Progenitor cell of endocrine pancreas (in vitro differentiated cells): ENCODE results near the gene PTTG1IP2. TPM values are rescaled to one million over a fixed set of nuclear protein-coding genes. Genes with fewer than 3 reads are reported as not detected.

Experiments
- DNase-seq: peaks from one replicate; pipeline ENCODE4 v3.0.0; 2021; ENCODE audit warnings: low spot score; ENCODE audit not compliant: unreplicated experiment
- H3K27ac Mint-ChIP-seq: 2 replicates; pipeline ENCODE4 v1.8.0; 2021; ENCODE audit warnings: mild to moderate bottlenecking, moderate library complexity, mixed read lengths
- H3K27me3 Mint-ChIP-seq: 2 replicates; pipeline ENCODE4 v1.8.0; 2021; ENCODE audit warnings: mixed read lengths
- H3K36me3 Mint-ChIP-seq: 2 replicates; pipeline ENCODE4 v1.8.0; 2022; ENCODE audit warnings: mixed read lengths; ENCODE audit not compliant: insufficient read depth
- H3K4me1 Mint-ChIP-seq: 2 replicates; pipeline ENCODE4 v1.8.0; 2021; ENCODE audit warnings: low read depth, mixed read lengths
- H3K4me3 Mint-ChIP-seq: 2 replicates; pipeline ENCODE4 v1.8.0; 2021; ENCODE audit warnings: low read depth, mild to moderate bottlenecking, moderate library complexity, mixed read lengths
- H3K9me3 Mint-ChIP-seq: 2 replicates; pipeline ENCODE4 v1.8.0; 2021; ENCODE audit warnings: low read depth, mixed read lengths
- CTCF ChIP-seq: fragments of 200-600 bp; sonication (generic); IDR thresholded peaks from one replicate; pipeline ENCODE4 v1.5.0; 2021; ENCODE audit warnings: antibody characterized with exemption, mild to moderate bottlenecking; ENCODE audit not compliant: unreplicated experiment
- total RNA-seq: library from RNA; stranded (reverse); gene quantifications from 2 replicates; pipeline ENCODE4 v1.2.1, GENCODE V29; 2021

Gene PTTG1IP2
- total RNA-seq, 1 donor from 2014 or later: not detected

- H3K4me1 Mint-ChIP-seq: no peaks in the 10 kb centered on the region
- H3K4me3 Mint-ChIP-seq: no peak overlapping the region
- TF ChIP-seq CTCF: no peak
- no peak overlapping the region for H3K27ac Mint-ChIP-seq
- peaks cover 18% of the 10 kb centered on the region for H3K9me3 Mint-ChIP-seq
- no peaks in the 10 kb centered on the region for H3K27me3 Mint-ChIP-seq
- no peak for DNase-seq
- H3K36me3 Mint-ChIP-seq: peaks cover 5% of the 10 kb centered on the region
Measured at GRCh38 chr7:90465816-90466215, 3.6 kb upstream of the PTTG1IP2 start.

GRCh38 chr7:90472805-90473540 is 3.5 kb downstream of the PTTG1IP2 start:
- no peaks in the 10 kb centered on the region for H3K27me3 Mint-ChIP-seq
- H3K27ac Mint-ChIP-seq: no peak overlapping the region
- H3K4me3 Mint-ChIP-seq: no peak overlapping the region
- DNase-seq: no peak
- H3K36me3 Mint-ChIP-seq: peaks cover 1% of the 10 kb centered on the region
- no peak for TF ChIP-seq CTCF
- H3K9me3 Mint-ChIP-seq: peaks cover 4% of the 10 kb centered on the region
- no peaks in the 10 kb centered on the region for H3K4me1 Mint-ChIP-seq

- no peak for TF ChIP-seq CTCF
- peaks cover 4% of the 10 kb centered on the region for H3K9me3 Mint-ChIP-seq
- no peak overlapping the region for H3K27ac Mint-ChIP-seq
- no peak for DNase-seq
- H3K4me3 Mint-ChIP-seq: no peak overlapping the region
- H3K27me3 Mint-ChIP-seq: no peaks in the 10 kb centered on the region
- H3K36me3 Mint-ChIP-seq: peaks cover 1% of the 10 kb centered on the region
- H3K4me1 Mint-ChIP-seq: no peaks in the 10 kb centered on the region
Measured at GRCh38 chr7:90473814-90474213, 4.4 kb downstream of the PTTG1IP2 start.

GRCh38 chr7:90474284-90475210 is 5.1 kb downstream of the PTTG1IP2 start:
- no peaks in the 10 kb centered on the region for H3K27me3 Mint-ChIP-seq
- peaks cover 1% of the 10 kb centered on the region for H3K36me3 Mint-ChIP-seq
- no peak for TF ChIP-seq CTCF
- H3K4me1 Mint-ChIP-seq: no peaks in the 10 kb centered on the region
- DNase-seq: no peak
- no peak overlapping the region for H3K4me3 Mint-ChIP-seq
- no peak overlapping the region for H3K27ac Mint-ChIP-seq
- H3K9me3 Mint-ChIP-seq: peaks cover 4% of the 10 kb centered on the region

GRCh38 chr7:90483251-90483650 is 13.8 kb downstream of the PTTG1IP2 start:
- Mint-ChIP-seq H3K4me3 (no peak overlapping the region), H3K4me1 (peaks cover 2% of the 10 kb centered on the region), H3K36me3 (no peaks in the 10 kb centered on the region), H3K27me3 (no peaks in the 10 kb centered on the region), H3K27ac (no peak overlapping the region), H3K9me3 (no peaks in the 10 kb centered on the region)
- no peak for TF ChIP-seq CTCF
- DNase-seq: no peak
